ENCODE measurements around the gene LPAR3.
A peak's percentile ranks its signal among the peaks of the same experiment; 100 is the strongest.

LPAR3 gene

GRCh38 chr1:84795213-84795612 lies 97.8 kb downstream of the LPAR3 start:
- Histone ChIP-seq H3K27ac (ENCODE audit: low read depth, low read length) (no peak overlapping the region), H3K4me2 (ENCODE audit: low read length) (no peak overlapping the region), H3K27me3 (ENCODE audit: insufficient read depth, low read length) (peaks cover 2% of the 10 kb centered on the region), H4K12ac (ENCODE audit: low read depth, low read length) (no peak overlapping the region), H3K36me3 (ENCODE audit: control insufficient read depth in 1 of 2, insufficient read depth in 2 of 2, low read length in 2 of 2) (no peaks in the 10 kb centered on the region), H2AFZ (ENCODE audit: insufficient read depth, low read length, poor library complexity) (no peak overlapping the region), H3K9ac (ENCODE audit: low read length) (no peak overlapping the region), H3K4me1 (ENCODE audit: control insufficient read depth in 1 of 2, insufficient read depth in 2 of 2, low read length in 2 of 2) (no peaks in the 10 kb centered on the region), H4K91ac (ENCODE audit: low read depth, low read length) (no peak overlapping the region), H2BK12ac (ENCODE audit: low read length) (no peak overlapping the region), H4K8ac (ENCODE audit: low read depth, low read length) (no peak overlapping the region), H3K23ac (ENCODE audit: low read length) (no peak overlapping the region), H3K79me2 (ENCODE audit: control insufficient read depth, insufficient read depth, low read length, poor library complexity) (no peaks in the 10 kb centered on the region), H3K14ac (ENCODE audit: low read length) (no peak overlapping the region), H3K9me3 (ENCODE audit: insufficient read depth, low read depth, low read length) (peaks cover 2% of the 10 kb centered on the region), H3K18ac (ENCODE audit: low read length) (no peak overlapping the region), H2AK5ac (ENCODE audit: low read length) (no peak overlapping the region), H3K4me3 (ENCODE audit: low read depth, low read length) (no peak overlapping the region), H3K4ac (ENCODE audit: low read depth, low read length) (no peak overlapping the region), H2BK120ac (ENCODE audit: insufficient read depth, low read length, poor library complexity) (no peak overlapping the region), H2BK5ac (ENCODE audit: low read depth, low read length, poor library complexity) (no peak overlapping the region), H3K79me1 (ENCODE audit: low read length) (no peaks in the 10 kb centered on the region)
- no CpG with 5 or more reads among the region's 2 CpGs for WGBS (ENCODE audit: extremely low coverage, insufficient coverage, insufficient read length)
- no peak for DNase-seq

- Histone ChIP-seq H3K23ac (ENCODE audit: low read length) (no peak overlapping the region), H3K4ac (ENCODE audit: low read depth, low read length) (no peak overlapping the region), H3K79me2 (ENCODE audit: control insufficient read depth, insufficient read depth, low read length, poor library complexity) (no peaks in the 10 kb centered on the region), H3K4me3 (ENCODE audit: low read depth, low read length) (no peak overlapping the region), H4K8ac (ENCODE audit: low read depth, low read length) (no peak overlapping the region), H2AFZ (ENCODE audit: insufficient read depth, low read length, poor library complexity) (no peak overlapping the region), H3K27me3 (ENCODE audit: insufficient read depth, low read length) (peaks cover 2% of the 10 kb centered on the region), H3K36me3 (ENCODE audit: control insufficient read depth in 1 of 2, insufficient read depth in 2 of 2, low read length in 2 of 2) (no peaks in the 10 kb centered on the region), H4K12ac (ENCODE audit: low read depth, low read length) (no peak overlapping the region), H3K27ac (ENCODE audit: low read depth, low read length) (no peak overlapping the region), H4K91ac (ENCODE audit: low read depth, low read length) (no peak overlapping the region), H3K9me3 (ENCODE audit: insufficient read depth, low read depth, low read length) (peaks cover 2% of the 10 kb centered on the region), H3K14ac (ENCODE audit: low read length) (no peak overlapping the region), H2BK12ac (ENCODE audit: low read length) (no peak overlapping the region), H2BK120ac (ENCODE audit: insufficient read depth, low read length, poor library complexity) (no peak overlapping the region), H3K4me1 (ENCODE audit: control insufficient read depth in 1 of 2, insufficient read depth in 2 of 2, low read length in 2 of 2) (peaks cover 3 to 5% of the 10 kb centered on the region in 2 experiments), H3K9ac (ENCODE audit: low read length) (no peak overlapping the region), H2AK5ac (ENCODE audit: low read length) (no peak overlapping the region), H3K18ac (ENCODE audit: low read length) (no peak overlapping the region), H3K4me2 (ENCODE audit: low read length) (no peak overlapping the region), H2BK5ac (ENCODE audit: low read depth, low read length, poor library complexity) (no peak overlapping the region), H3K79me1 (ENCODE audit: low read length) (no peaks in the 10 kb centered on the region)
- WGBS (ENCODE audit: extremely low coverage, insufficient coverage, insufficient read length), result no CpG with 5 or more reads among the region's 2 CpGs
- peak in 1 of 2 donors; percentile 61 for DNase-seq
Measured at GRCh38 chr1:84792421-84792820, 100.6 kb downstream of the LPAR3 start.

- Histone ChIP-seq H3K27ac (ENCODE audit: low read depth, low read length) (no peak overlapping the region), H3K23ac (ENCODE audit: low read length) (no peak overlapping the region), H3K4me1 (ENCODE audit: control insufficient read depth in 1 of 2, insufficient read depth in 2 of 2, low read length in 2 of 2) (peaks cover 3 to 6% of the 10 kb centered on the region in 2 experiments), H2BK12ac (ENCODE audit: low read length) (no peak overlapping the region), H4K8ac (ENCODE audit: low read depth, low read length) (no peak overlapping the region), H3K9me3 (ENCODE audit: insufficient read depth, low read depth, low read length) (peaks cover 2% of the 10 kb centered on the region), H3K4me2 (ENCODE audit: low read length) (no peak overlapping the region), H3K9ac (ENCODE audit: low read length) (no peak overlapping the region), H3K79me2 (ENCODE audit: control insufficient read depth, insufficient read depth, low read length, poor library complexity) (no peaks in the 10 kb centered on the region), H3K79me1 (ENCODE audit: low read length) (no peaks in the 10 kb centered on the region), H3K4ac (ENCODE audit: low read depth, low read length) (no peak overlapping the region), H2AK5ac (ENCODE audit: low read length) (no peak overlapping the region), H2BK120ac (ENCODE audit: insufficient read depth, low read length, poor library complexity) (no peak overlapping the region), H3K4me3 (ENCODE audit: low read depth, low read length) (no peak overlapping the region), H3K14ac (ENCODE audit: low read length) (no peak overlapping the region), H2AFZ (ENCODE audit: insufficient read depth, low read length, poor library complexity) (no peak overlapping the region), H3K27me3 (ENCODE audit: insufficient read depth, low read length) (no peaks in the 10 kb centered on the region), H3K18ac (ENCODE audit: low read length) (no peak overlapping the region), H2BK5ac (ENCODE audit: low read depth, low read length, poor library complexity) (no peak overlapping the region), H4K12ac (ENCODE audit: low read depth, low read length) (no peak overlapping the region), H3K36me3 (ENCODE audit: control insufficient read depth in 1 of 2, insufficient read depth in 2 of 2, low read length in 2 of 2) (no peaks in the 10 kb centered on the region), H4K91ac (ENCODE audit: low read depth, low read length) (no peak overlapping the region)
- WGBS (ENCODE audit: extremely low coverage, insufficient coverage, insufficient read length), result no CpG with 5 or more reads among the region's 3 CpGs
- peak; percentile 39 to 63 for DNase-seq
Measured at GRCh38 chr1:84789014-84789413, 104.0 kb downstream of the LPAR3 start.

- H4K91ac ChIP-seq (ENCODE audit: low read depth, low read length), result no peak overlapping the region
- no peak overlapping the region for H3K4ac ChIP-seq (ENCODE audit: low read depth, low read length)
- H3K18ac ChIP-seq (ENCODE audit: low read length), result no peak overlapping the region
- H3K9me3 ChIP-seq (ENCODE audit: insufficient read depth, low read depth, low read length), result peaks cover 2% of the 10 kb centered on the region
- H2BK5ac ChIP-seq (ENCODE audit: low read depth, low read length, poor library complexity), result no peak overlapping the region
- H3K79me1 ChIP-seq (ENCODE audit: low read length), result no peaks in the 10 kb centered on the region
- no peak overlapping the region for H3K4me3 ChIP-seq (ENCODE audit: low read depth, low read length)
- no peak overlapping the region for H2AFZ ChIP-seq (ENCODE audit: insufficient read depth, low read length, poor library complexity)
- no peaks in the 10 kb centered on the region for H3K36me3 ChIP-seq (ENCODE audit: control insufficient read depth in 1 of 2, insufficient read depth in 2 of 2, low read length in 2 of 2)
- DNase-seq, result no peak
- H2BK120ac ChIP-seq (ENCODE audit: insufficient read depth, low read length, poor library complexity), result no peak overlapping the region
- no peak overlapping the region for H3K4me2 ChIP-seq (ENCODE audit: low read length)
- no peak overlapping the region for H4K8ac ChIP-seq (ENCODE audit: low read depth, low read length)
- no peak overlapping the region for H2AK5ac ChIP-seq (ENCODE audit: low read length)
- no peak overlapping the region for H3K9ac ChIP-seq (ENCODE audit: low read length)
- WGBS (ENCODE audit: extremely low coverage, insufficient coverage, insufficient read length), result no CpG with 5 or more reads among the region's 4 CpGs
- no peak overlapping the region for H3K23ac ChIP-seq (ENCODE audit: low read length)
- no peaks in the 10 kb centered on the region for H3K27me3 ChIP-seq (ENCODE audit: insufficient read depth, low read length)
- no peak overlapping the region for H3K14ac ChIP-seq (ENCODE audit: low read length)
- no peak overlapping the region for H2BK12ac ChIP-seq (ENCODE audit: low read length)
- no peaks in the 10 kb centered on the region for H3K79me2 ChIP-seq (ENCODE audit: control insufficient read depth, insufficient read depth, low read length, poor library complexity)
- peaks cover 3 to 6% of the 10 kb centered on the region in 2 experiments for H3K4me1 ChIP-seq (ENCODE audit: control insufficient read depth in 1 of 2, insufficient read depth in 2 of 2, low read length in 2 of 2)
- no peak overlapping the region for H3K27ac ChIP-seq (ENCODE audit: low read depth, low read length)
- no peak overlapping the region for H4K12ac ChIP-seq (ENCODE audit: low read depth, low read length)
Measured at GRCh38 chr1:84785271-84786036, 107.6 kb downstream of the LPAR3 start.
